Progenitor cell of endocrine pancreas (in vitro differentiated cells): ENCODE data around the gene BIRC5. TPM values are rescaled to one million over a fixed set of nuclear protein-coding genes. Genes with fewer than 3 reads are reported as not detected.
"Not testable (repeated sequence)": the region's sequence is repeated elsewhere in the genome, so short reads cannot be mapped to it uniquely, and the experiment has no call there.

Experiments
- DNase-seq: peaks from one replicate; pipeline ENCODE4 v3.0.0; 2021; ENCODE audit warnings: low spot score; ENCODE audit not compliant: unreplicated experiment
- H3K27ac Mint-ChIP-seq: 2 replicates; pipeline ENCODE4 v1.8.0; 2021; ENCODE audit warnings: mild to moderate bottlenecking, moderate library complexity, mixed read lengths
- H3K27me3 Mint-ChIP-seq: 2 replicates; pipeline ENCODE4 v1.8.0; 2021; ENCODE audit warnings: mixed read lengths
- H3K36me3 Mint-ChIP-seq: 2 replicates; pipeline ENCODE4 v1.8.0; 2022; ENCODE audit warnings: mixed read lengths; ENCODE audit not compliant: insufficient read depth
- H3K4me1 Mint-ChIP-seq: 2 replicates; pipeline ENCODE4 v1.8.0; 2021; ENCODE audit warnings: low read depth, mixed read lengths
- H3K4me3 Mint-ChIP-seq: 2 replicates; pipeline ENCODE4 v1.8.0; 2021; ENCODE audit warnings: low read depth, mild to moderate bottlenecking, moderate library complexity, mixed read lengths
- H3K9me3 Mint-ChIP-seq: 2 replicates; pipeline ENCODE4 v1.8.0; 2021; ENCODE audit warnings: low read depth, mixed read lengths
- total RNA-seq: library from RNA; stranded (reverse); gene quantifications from 2 replicates; pipeline ENCODE4 v1.2.1, GENCODE V29; 2021
- TF ChIP-seq, protein P1 (sequence below): fragments of 200-600 bp; sonication (generic); IDR thresholded peaks from one replicate; pipeline ENCODE4 v1.5.0; 2021; ENCODE audit warnings: antibody characterized with exemption, mild to moderate bottlenecking; ENCODE audit not compliant: unreplicated experiment

The BIRC5 gene
- total RNA-seq, 1 donor from 2014 or later: 30.0 TPM

DNA sequence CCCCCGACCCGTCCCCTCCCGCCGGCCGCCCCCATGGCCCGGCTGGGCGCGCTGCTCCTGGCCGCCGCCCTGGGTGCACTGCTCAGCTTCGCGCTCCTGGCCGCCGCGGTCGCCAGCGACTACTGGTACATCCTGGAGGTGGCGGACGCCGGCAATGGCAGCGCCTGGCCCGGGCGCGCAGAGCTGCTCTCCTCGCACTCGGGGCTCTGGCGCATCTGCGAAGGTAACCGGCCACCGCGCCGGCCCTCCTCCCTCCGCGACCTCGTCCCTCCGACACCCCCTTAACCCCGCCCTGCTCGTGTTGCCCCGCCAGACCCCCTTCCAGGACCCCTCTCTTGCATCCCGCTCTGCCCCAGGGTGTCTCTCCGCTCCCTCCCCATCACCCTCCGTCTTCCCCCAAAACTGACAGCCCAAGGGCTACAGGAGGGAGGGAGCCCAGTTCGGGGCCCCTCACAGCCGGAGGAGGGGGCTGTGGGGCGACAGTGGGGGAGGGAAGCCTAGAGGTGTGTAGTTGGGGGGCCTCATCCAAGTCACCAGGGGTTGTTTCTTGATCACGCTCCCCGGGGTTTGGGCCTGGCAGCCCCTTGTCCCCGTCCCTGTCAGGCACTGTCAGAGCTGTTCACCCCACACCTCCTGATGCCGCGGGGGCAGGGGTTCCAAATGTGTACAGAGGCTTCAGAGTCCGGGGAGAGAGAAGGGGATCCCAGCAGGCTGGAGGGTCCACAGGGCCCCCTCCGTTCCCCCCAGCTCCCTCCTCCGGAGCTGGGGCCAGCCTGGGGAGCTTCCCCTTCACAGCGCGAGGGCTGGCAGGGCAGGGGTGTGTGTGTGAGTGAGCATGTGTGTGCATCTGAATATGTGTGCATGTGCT lies 18.2 kb downstream of the BIRC5 start:
- no peaks in the 10 kb centered on the region for H3K36me3 Mint-ChIP-seq
- no peaks in the 10 kb centered on the region for H3K4me1 Mint-ChIP-seq
- H3K27ac Mint-ChIP-seq: no peak overlapping the region
- no peaks in the 10 kb centered on the region for H3K9me3 Mint-ChIP-seq
- no peak for DNase-seq
- peaks cover 45% of the 10 kb centered on the region for H3K27me3 Mint-ChIP-seq
- TF ChIP-seq, protein P1, sequence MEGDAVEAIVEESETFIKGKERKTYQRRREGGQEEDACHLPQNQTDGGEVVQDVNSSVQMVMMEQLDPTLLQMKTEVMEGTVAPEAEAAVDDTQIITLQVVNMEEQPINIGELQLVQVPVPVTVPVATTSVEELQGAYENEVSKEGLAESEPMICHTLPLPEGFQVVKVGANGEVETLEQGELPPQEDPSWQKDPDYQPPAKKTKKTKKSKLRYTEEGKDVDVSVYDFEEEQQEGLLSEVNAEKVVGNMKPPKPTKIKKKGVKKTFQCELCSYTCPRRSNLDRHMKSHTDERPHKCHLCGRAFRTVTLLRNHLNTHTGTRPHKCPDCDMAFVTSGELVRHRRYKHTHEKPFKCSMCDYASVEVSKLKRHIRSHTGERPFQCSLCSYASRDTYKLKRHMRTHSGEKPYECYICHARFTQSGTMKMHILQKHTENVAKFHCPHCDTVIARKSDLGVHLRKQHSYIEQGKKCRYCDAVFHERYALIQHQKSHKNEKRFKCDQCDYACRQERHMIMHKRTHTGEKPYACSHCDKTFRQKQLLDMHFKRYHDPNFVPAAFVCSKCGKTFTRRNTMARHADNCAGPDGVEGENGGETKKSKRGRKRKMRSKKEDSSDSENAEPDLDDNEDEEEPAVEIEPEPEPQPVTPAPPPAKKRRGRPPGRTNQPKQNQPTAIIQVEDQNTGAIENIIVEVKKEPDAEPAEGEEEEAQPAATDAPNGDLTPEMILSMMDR: no peak
- no peak overlapping the region for H3K4me3 Mint-ChIP-seq

DNA sequence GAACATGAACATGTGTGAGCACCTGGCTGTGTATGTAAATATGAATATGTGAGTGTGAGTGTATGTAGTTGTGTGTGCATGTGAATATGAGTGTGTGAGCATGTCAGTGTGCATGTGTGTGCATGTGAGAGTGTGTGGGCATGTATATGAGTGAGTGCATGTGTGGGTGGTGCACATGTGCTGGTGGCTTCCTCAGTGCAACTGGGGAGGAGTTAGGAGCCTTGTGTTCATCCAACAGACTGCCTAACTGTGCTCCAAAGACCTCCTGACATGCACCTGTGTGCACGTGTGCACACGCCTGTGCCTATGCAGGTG lies 18.8 kb downstream of the BIRC5 start:
- H3K36me3 Mint-ChIP-seq: no peaks in the 10 kb centered on the region
- no peak overlapping the region for H3K27ac Mint-ChIP-seq
- peaks cover 42% of the 10 kb centered on the region for H3K27me3 Mint-ChIP-seq
- TF ChIP-seq, protein P1: no peak
- H3K4me1 Mint-ChIP-seq: no peaks in the 10 kb centered on the region
- DNase-seq: no peak
- no peak overlapping the region for H3K4me3 Mint-ChIP-seq
- no peaks in the 10 kb centered on the region for H3K9me3 Mint-ChIP-seq

DNA sequence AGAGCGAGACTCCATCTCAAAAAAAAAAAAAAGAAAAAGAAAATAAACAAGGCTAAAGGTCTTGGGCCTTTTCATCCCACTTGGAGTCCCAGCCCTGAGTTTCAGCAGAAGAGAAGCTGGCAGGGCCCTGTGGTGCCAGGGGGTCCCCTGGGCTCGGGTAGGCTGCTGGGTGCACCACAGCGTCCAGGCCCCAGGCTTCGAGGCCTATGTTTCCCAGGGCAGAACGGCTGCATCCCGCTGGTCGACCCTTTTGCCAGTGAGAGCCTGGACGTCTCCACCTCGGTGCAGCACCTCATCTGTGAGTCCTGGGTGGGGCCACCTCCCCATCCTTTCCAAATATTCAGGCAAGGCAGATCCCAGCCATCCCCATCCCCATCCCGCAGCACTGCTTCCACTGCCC lies 19.6 kb downstream of the BIRC5 start:
- Mint-ChIP-seq H3K27me3 (peaks cover 42% of the 10 kb centered on the region), H3K36me3 (no peaks in the 10 kb centered on the region), H3K9me3 (no peaks in the 10 kb centered on the region), H3K27ac (no peak overlapping the region), H3K4me3 (no peak overlapping the region), H3K4me1 (no peaks in the 10 kb centered on the region)
- TF ChIP-seq, protein P1: no peak
- DNase-seq: no peak

DNA sequence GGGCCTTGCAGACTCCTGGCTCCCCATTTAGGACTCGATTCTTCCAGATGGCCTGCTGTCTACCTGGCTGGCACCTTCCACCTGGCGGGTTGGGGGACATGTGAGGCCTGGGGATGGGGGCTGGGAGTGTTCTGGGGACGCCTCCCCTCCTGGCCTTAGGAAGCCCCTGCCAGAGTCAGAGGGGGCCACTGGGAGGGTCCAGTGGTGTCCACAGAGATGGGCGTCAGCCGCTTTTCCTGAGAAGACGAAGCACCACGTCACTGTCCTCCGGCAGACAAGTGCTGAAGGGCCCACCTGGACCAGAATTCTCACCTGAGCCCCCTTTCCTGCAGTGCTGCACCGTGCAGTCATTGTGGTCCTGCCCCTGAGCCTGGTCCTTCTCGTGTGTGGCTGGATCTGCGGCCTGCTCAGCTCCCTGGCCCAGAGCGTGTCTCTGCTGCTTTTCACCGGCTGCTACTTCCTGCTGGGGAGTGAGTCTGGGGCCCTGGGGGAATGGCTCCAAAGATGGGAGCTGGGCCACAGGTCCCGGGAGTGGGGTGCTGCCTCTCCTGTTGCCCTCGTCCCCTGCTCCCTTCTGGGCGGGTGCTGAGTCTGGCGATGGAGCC lies 20.3 kb downstream of the BIRC5 start:
- H3K27ac Mint-ChIP-seq: no peak overlapping the region
- H3K4me1 Mint-ChIP-seq: no peaks in the 10 kb centered on the region
- no peaks in the 10 kb centered on the region for H3K9me3 Mint-ChIP-seq
- H3K4me3 Mint-ChIP-seq: no peak overlapping the region
- no peak for DNase-seq
- no peaks in the 10 kb centered on the region for H3K36me3 Mint-ChIP-seq
- TF ChIP-seq, protein P1: no peak
- H3K27me3 Mint-ChIP-seq: peaks cover 42% of the 10 kb centered on the region

DNA sequence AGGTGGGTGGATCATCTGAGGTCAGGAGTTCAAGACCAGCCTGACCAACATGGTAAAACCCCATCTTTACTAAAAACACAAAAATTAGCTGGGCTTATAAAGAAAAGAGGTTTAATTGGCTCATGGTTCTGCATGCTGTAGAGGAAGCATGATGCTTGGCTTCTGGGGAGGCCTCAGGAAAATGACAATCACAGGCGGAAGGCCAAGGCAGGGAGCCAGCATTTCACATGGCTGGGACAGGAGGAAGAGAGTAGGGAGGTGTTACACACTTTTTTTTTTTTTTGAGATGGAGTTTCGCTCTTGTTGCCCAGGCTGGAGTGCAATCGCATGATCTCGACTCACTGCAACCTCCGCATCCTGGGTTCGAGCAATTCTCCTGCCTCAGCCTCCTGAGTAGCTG lies 21.0 kb downstream of the BIRC5 start:
- H3K9me3 Mint-ChIP-seq, H3K4me1 Mint-ChIP-seq, H3K27ac Mint-ChIP-seq, H3K36me3 Mint-ChIP-seq, DNase-seq, H3K4me3 Mint-ChIP-seq: not testable (repeated sequence)
- H3K27me3 Mint-ChIP-seq: peaks cover 41% of the 10 kb centered on the region

DNA sequence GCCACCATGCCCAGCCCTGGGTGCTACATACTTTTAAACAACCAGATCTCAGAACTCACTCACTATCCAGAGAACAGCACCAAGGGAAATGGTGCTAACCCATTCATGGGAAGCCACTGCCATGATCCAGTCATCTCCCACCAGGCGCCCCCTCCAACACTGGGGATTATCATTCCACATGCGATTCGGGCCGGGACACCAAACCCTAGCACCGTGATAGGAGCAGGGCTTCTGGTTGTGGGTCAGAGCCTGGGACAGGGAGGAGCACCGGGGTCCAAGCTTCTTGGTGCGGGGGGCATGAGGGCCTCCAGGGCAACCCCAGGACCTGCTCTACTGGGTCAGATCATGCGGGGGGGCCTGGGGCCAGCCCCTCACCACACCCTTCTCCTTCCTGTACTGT lies 21.8 kb downstream of the BIRC5 start:
- Mint-ChIP-seq H3K4me1 (no peaks in the 10 kb centered on the region), H3K9me3 (no peaks in the 10 kb centered on the region), H3K27ac (no peak overlapping the region), H3K36me3 (no peaks in the 10 kb centered on the region), H3K4me3 (no peak overlapping the region), H3K27me3 (peaks cover 32% of the 10 kb centered on the region)
- TF ChIP-seq, protein P1: no peak
- no peak for DNase-seq
